Erythroblast (primary cell): ENCODE results near the gene NR4A3.

Experiments
- DNase-seq, 2 experiments: peaks; one replicate each; lab custom pipeline; 2025; lab: John Stamatoyannopoulos, UW
- GATA1 ChIP-seq: IDR thresholded peaks from 2 replicates; pipeline ENCODE4 v1.6.1; 2011; ENCODE audit warnings: low read depth, mild to moderate bottlenecking, control low read depth, low read length, moderate library complexity
- POLR2A ChIP-seq: IDR thresholded peaks from 2 replicates; pipeline ENCODE4 v1.6.1; 2011; ENCODE audit warnings: mild to moderate bottlenecking, low read length

NR4A3 gene

GRCh38 chr9:99807276-99807852, 14.3 kb upstream of the NR4A3 start:
- peak; percentile 65 to 82 for DNase-seq
- TF ChIP-seq POLR2A (no peak), GATA1 (no peak)

GRCh38 chr9:99807956-99808355, 13.7 kb upstream of the NR4A3 start:
- DNase-seq, result no peak
- TF ChIP-seq GATA1 (no peak), POLR2A (no peak)

GRCh38 chr9:99808454-99808853, 13.2 kb upstream of the NR4A3 start:
- no peak for DNase-seq

GRCh38 chr9:99809586-99810319, 11.9 kb upstream of the NR4A3 start:
- peak in 1 of 2 experiments; percentile 4 for DNase-seq
- TF ChIP-seq POLR2A (no peak), GATA1 (no peak)

More at GRCh38 chr9:99808454-99808853, 13.2 kb upstream of the NR4A3 start:
- TF ChIP-seq GATA1 (no peak), POLR2A (no peak)

- TF ChIP-seq POLR2A (no peak), GATA1 (no peak)
- DNase-seq, result no peak
Observed at GRCh38 chr9:99811172-99811571, 10.5 kb upstream of the NR4A3 start.

GRCh38 chr9:99811598-99812383, 9.9 kb upstream of the NR4A3 start:
- DNase-seq, result no peak
- TF ChIP-seq GATA1 (no peak), POLR2A (no peak)

GRCh38 chr9:99813739-99814138, 7.9 kb upstream of the NR4A3 start:
- TF ChIP-seq GATA1, result no peak
- no peak for DNase-seq

GRCh38 chr9:99814359-99814758, 7.3 kb upstream of the NR4A3 start:
- DNase-seq, result no peak
- no peak for TF ChIP-seq GATA1
- no peak for TF ChIP-seq POLR2A

GRCh38 chr9:99816392-99816791, 5.3 kb upstream of the NR4A3 start:
- no peak for TF ChIP-seq POLR2A
- TF ChIP-seq GATA1, result no peak
- peak in 1 of 2 experiments; percentile 56 for DNase-seq

GRCh38 chr9:99818500-99818899, 3.2 kb upstream of the NR4A3 start:
- peak in 1 of 2 experiments; percentile 32 for DNase-seq
- TF ChIP-seq GATA1, result no peak
- no peak for TF ChIP-seq POLR2A

- peak; percentile 86 for DNase-seq
- TF ChIP-seq POLR2A (peak; percentile 68), GATA1 (no peak)
Observed at GRCh38 chr9:99819123-99819855, 2.4 kb upstream of the NR4A3 start.

- DNase-seq, result peak; percentile 94 to 95
- peak; percentile 24 for TF ChIP-seq POLR2A
- no peak for TF ChIP-seq GATA1
Observed at GRCh38 chr9:99819856-99820684, 1.6 kb upstream of the NR4A3 start.

- peak; percentile 73 to 74 for DNase-seq
- TF ChIP-seq POLR2A (no peak), GATA1 (no peak)
Observed at GRCh38 chr9:99820685-99821395, 845 bp upstream of the NR4A3 start.
